ENCODE measurements around the gene GALNT9. TPM values are rescaled to one million over a fixed set of nuclear protein-coding genes. Genes with fewer than 3 reads are reported as not detected.

Gene GALNT9
- polyA plus RNA-seq, 3 donors: not detected

- Histone ChIP-seq H4K20me1 (ENCODE audit: insufficient read depth, low read length) (no peaks in the 10 kb centered on the region), H3K4me3 (replicated peaks in 1 of 3; ENCODE audit: low read depth in 2 of 3, low read length in 3 of 3) (no peak overlapping the region), H2AFZ (ENCODE audit: insufficient read depth, low read depth, low read length, poor library complexity, severe bottlenecking) (no peak overlapping the region), H3K27ac (ENCODE audit: low read depth in 1 of 2, low read length in 2 of 2) (no peak overlapping the region), H3K36me3 (replicated peaks in 1 of 2; ENCODE audit: control insufficient read depth in 1 of 2, insufficient read depth in 2 of 2, low read length in 2 of 2) (no peaks in the 10 kb centered on the region), H3K9ac (ENCODE audit: insufficient read depth, low read length, poor library complexity, severe bottlenecking) (no peak overlapping the region), H3K4me2 (replicated peaks; ENCODE audit: extremely low read depth, low read length, poor library complexity, severe bottlenecking) (no peak overlapping the region), H3K79me2 (ENCODE audit: insufficient read depth, low read length) (no peaks in the 10 kb centered on the region), H3K9me3 (replicated peaks in 1 of 2; ENCODE audit: control insufficient read depth in 1 of 2, insufficient read depth in 1 of 2, low read length in 2 of 2) (no peaks in the 10 kb centered on the region), H3K27me3 (ENCODE audit: control insufficient read depth in 2 of 2, insufficient read depth in 2 of 2, low read length in 2 of 2) (peaks cover 0 to 28% of the 10 kb centered on the region in 2 donors), H3K4me1 (ENCODE audit: control insufficient read depth in 1 of 2, insufficient read depth in 2 of 2, low read length in 2 of 2) (peaks cover 20 to 24% of the 10 kb centered on the region in 2 donors)
- DNase-seq: no peak
- peaks cover 26% of the 10 kb centered on the region for H3K4me1 Mint-ChIP-seq
- no peak for TF ChIP-seq CTCF (IDR thresholded peaks at IDR 0.05)
- no peak overlapping the region for H3K27ac Mint-ChIP-seq
- H3K4me3 Mint-ChIP-seq: no peak overlapping the region
- H3K36me3 Mint-ChIP-seq: peaks cover 0 to 2% of the 10 kb centered on the region in 2 donors
- peaks cover 0 to 16% (median 4%) of the 10 kb centered on the region in 7 donors for H3K9me3 Mint-ChIP-seq
- intact Hi-C loops (cut with micrococcal nuclease): no loop called here
- peaks cover 15 to 36% (median 33%) of the 10 kb centered on the region in 3 donors for H3K27me3 Mint-ChIP-seq (ENCODE audit: low read depth in 3 of 3)
- 96% methylated on average over 11 of the region's 33 CpGs for WGBS (ENCODE audit: insufficient coverage)
These were observed 147.7 kb downstream of the GALNT9 start for GRCh38 chr12:132181570-132182200.

- Histone ChIP-seq H3K4me3 (replicated peaks in 1 of 3; ENCODE audit: low read depth in 2 of 3, low read length in 3 of 3) (no peak overlapping the region), H3K79me2 (ENCODE audit: insufficient read depth, low read length) (no peaks in the 10 kb centered on the region), H3K9ac (ENCODE audit: insufficient read depth, low read length, poor library complexity, severe bottlenecking) (no peak overlapping the region), H3K27ac (ENCODE audit: low read depth in 1 of 2, low read length in 2 of 2) (no peak overlapping the region), H3K27me3 (ENCODE audit: control insufficient read depth in 2 of 2, insufficient read depth in 2 of 2, low read length in 2 of 2) (peaks cover 0 to 22% of the 10 kb centered on the region in 2 donors), H3K9me3 (replicated peaks in 1 of 2; ENCODE audit: control insufficient read depth in 1 of 2, insufficient read depth in 1 of 2, low read length in 2 of 2) (no peaks in the 10 kb centered on the region), H3K4me1 (ENCODE audit: control insufficient read depth in 1 of 2, insufficient read depth in 2 of 2, low read length in 2 of 2) (peaks cover 12 to 17% of the 10 kb centered on the region in 2 donors), H3K4me2 (replicated peaks; ENCODE audit: extremely low read depth, low read length, poor library complexity, severe bottlenecking) (no peak overlapping the region), H3K36me3 (replicated peaks in 1 of 2; ENCODE audit: control insufficient read depth in 1 of 2, insufficient read depth in 2 of 2, low read length in 2 of 2) (no peaks in the 10 kb centered on the region), H4K20me1 (ENCODE audit: insufficient read depth, low read length) (no peaks in the 10 kb centered on the region), H2AFZ (ENCODE audit: insufficient read depth, low read depth, low read length, poor library complexity, severe bottlenecking) (no peak overlapping the region)
- DNase-seq: no peak
- WGBS (ENCODE audit: insufficient coverage): 91% methylated on average over 25 of the region's 30 CpGs
- Mint-ChIP-seq H3K27ac (no peak overlapping the region), H3K9me3 (peaks cover 0 to 16% (median 3%) of the 10 kb centered on the region in 7 donors), H3K36me3 (peaks cover 0 to 2% of the 10 kb centered on the region in 2 donors), H3K27me3 (ENCODE audit: low read depth in 3 of 3) (peaks cover 15 to 34% (median 27%) of the 10 kb centered on the region in 3 donors), H3K4me1 (peaks cover 18% of the 10 kb centered on the region), H3K4me3 (no peak overlapping the region)
- TF ChIP-seq CTCF (IDR thresholded peaks at IDR 0.05): no peak
- intact Hi-C loops (cut with micrococcal nuclease): no loop called here
These were observed 148.5 kb downstream of the GALNT9 start for GRCh38 chr12:132180648-132181546.
